ENCODE measurements around the gene MAST3. TPM values are rescaled to one million over a fixed set of nuclear protein-coding genes. Genes with fewer than 3 reads are reported as not detected.
"Not testable (repeated sequence)": the region's sequence is repeated elsewhere in the genome, so short reads cannot be mapped to it uniquely, and the experiment has no call there.

MAST3 gene
- total RNA-seq, 4 donors from 2014 or later, result 27.2 to 53.5 (median 32.7) TPM

DNA sequence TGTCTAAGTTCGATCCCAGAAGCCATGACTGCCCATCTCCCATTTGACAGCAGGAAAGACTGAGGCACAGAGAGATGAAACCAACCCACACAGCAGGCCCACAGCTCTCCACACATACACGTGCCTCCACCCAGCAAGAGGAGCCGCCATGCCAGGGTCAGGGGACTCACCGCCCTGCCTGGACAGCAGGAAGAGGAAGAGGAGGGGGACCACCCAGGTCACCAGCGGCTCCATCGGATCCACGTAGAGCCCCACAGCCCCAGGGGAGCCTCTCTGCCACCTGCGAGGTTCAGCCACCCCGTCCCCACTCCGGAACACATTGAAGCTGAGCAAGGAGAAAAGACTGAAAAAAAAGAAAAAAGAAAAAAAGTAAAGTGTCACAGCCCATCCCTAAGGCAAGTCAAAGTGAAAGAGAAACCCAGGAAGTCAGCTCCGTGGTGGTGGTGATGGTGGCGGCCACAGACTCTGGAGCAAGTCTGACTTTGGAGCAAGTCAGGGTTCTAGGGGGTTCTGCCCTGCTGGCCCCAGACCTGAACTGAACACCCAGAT is 10.9 kb upstream of the MAST3 start, which contains the start of gene IL12RB1:
IL12RB1 (minus strand) TSS at position 345 of the 549 bp plus-strand sequence; CDS start at position 234, 111 bp downstream.
- Histone ChIP-seq H3K9me3 (no peaks in the 10 kb centered on the region), H3K27ac (peak within 1 kb of the TSS; percentile 53 to 74 (median 66)), H3K36me3 (no peaks in the 10 kb centered on the region), H3K27me3 (no peaks in the 10 kb centered on the region), H3K4me3 (peak within 1 kb of the TSS in 3 of 4 donors; percentile 20 to 44 (median 24)), H3K4me1 (peaks cover 0 to 7% (median 2%) of the 10 kb centered on the region in 4 donors)
- in situ Hi-C loops (cut with MboI; ENCODE audit: low pct_ligation_motif_present in 1 of 4, low pct_unique_long_range_greater_than_20kb in 1 of 4, low sequenced_read_pairs in 3 of 4), result no loop called here
- WGBS, 2 donors (ENCODE audit: low coverage in 1 of 2), result 35 to 65% methylated on average over 6 to 12 of the region's 12 CpGs
- peak; percentile 47 for DNase-seq
- TF ChIP-seq POLR2AphosphoS5 (IDR thresholded peaks at IDR 0.05), result peak in 1 of 3 donors; percentile 7
- no peak for TF ChIP-seq EP300 (IDR thresholded peaks at IDR 0.05; ENCODE audit: low read depth)
- intact Hi-C loops (cut with DNase I; ENCODE audit: low total_unique reads), result no loop called here

DNA sequence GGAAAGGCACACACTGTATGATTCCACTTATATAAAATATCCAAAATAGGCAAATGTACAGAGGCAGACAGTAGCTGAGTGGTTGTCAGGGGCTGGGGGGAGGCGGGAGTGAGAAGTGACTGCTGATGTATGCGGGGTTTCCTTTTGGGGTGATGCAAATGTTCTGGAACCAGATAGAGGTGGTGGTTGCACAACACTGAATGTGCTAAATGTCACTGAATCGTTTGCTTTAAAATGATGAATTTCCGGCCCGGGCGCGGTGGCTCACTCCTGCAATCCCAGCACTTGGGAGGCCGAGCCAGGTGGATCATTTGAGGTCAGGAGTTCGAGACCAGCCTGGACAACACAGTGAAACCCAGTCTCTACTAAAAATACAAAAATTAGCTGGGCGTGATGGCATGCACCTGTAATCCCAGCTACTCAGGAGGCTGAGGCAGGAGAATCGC is 8.5 kb upstream of the MAST3 start:
- intact Hi-C loops (cut with DNase I; ENCODE audit: low total_unique reads); H3K4me3 ChIP-seq; H3K4me1 ChIP-seq; H3K36me3 ChIP-seq; H3K27me3 ChIP-seq; in situ Hi-C loops (cut with MboI; ENCODE audit: low pct_ligation_motif_present in 1 of 4, low pct_unique_long_range_greater_than_20kb in 1 of 4, low sequenced_read_pairs in 3 of 4); H3K9me3 ChIP-seq: not testable (repeated sequence)
- DNase-seq, result peak; percentile 66
- 53% methylated on average over 11 of the region's 11 CpGs; no CpG with 5 or more reads in 1 of the 2 donors for WGBS, 2 donors (ENCODE audit: low coverage in 1 of 2)
- peak overlapping the region; percentile 52 to 68 (median 60) for H3K27ac ChIP-seq

DNA sequence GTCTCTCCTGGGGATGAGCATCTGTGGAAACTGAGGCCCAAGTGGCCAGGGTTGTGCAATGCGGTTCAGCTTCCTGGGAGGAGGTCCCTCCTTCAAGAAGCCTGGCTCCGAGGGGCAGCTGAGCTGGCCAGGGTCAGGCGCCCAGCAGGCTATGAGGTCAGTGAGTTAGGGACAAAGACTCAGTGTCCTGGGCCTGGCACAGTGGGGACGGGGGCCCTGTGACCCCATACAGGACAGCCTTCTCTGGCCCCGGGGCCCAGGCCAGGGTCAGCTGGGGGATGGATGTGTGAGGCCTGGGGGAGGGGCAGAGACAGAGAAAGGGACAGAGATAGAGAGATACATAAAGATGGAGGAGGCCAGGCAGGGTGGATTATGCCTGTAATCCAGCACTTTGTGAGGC is 7.9 kb upstream of the MAST3 start:
- Histone ChIP-seq H3K9me3 (no peaks in the 10 kb centered on the region), H3K4me1 (peaks cover 0 to 7% (median 2%) of the 10 kb centered on the region in 4 donors), H3K27me3 (no peaks in the 10 kb centered on the region), H3K36me3 (no peaks in the 10 kb centered on the region), H3K27ac (peak overlapping the region; percentile 52 to 72 (median 60)), H3K4me3 (no peak overlapping the region)
- intact Hi-C loops (cut with DNase I; ENCODE audit: low total_unique reads) (no loop called here), in situ Hi-C loops (cut with MboI; ENCODE audit: low pct_ligation_motif_present in 1 of 4, low pct_unique_long_range_greater_than_20kb in 1 of 4, low sequenced_read_pairs in 3 of 4) (no loop called here)
- DNase-seq, result no peak
- TF ChIP-seq POLR2AphosphoS5 (IDR thresholded peaks at IDR 0.05) (no peak), EP300 (IDR thresholded peaks at IDR 0.05; ENCODE audit: low read depth) (no peak), POLR2A (IDR thresholded peaks at IDR 0.05) (no peak)
- TF ChIP-seq, protein P1, sequence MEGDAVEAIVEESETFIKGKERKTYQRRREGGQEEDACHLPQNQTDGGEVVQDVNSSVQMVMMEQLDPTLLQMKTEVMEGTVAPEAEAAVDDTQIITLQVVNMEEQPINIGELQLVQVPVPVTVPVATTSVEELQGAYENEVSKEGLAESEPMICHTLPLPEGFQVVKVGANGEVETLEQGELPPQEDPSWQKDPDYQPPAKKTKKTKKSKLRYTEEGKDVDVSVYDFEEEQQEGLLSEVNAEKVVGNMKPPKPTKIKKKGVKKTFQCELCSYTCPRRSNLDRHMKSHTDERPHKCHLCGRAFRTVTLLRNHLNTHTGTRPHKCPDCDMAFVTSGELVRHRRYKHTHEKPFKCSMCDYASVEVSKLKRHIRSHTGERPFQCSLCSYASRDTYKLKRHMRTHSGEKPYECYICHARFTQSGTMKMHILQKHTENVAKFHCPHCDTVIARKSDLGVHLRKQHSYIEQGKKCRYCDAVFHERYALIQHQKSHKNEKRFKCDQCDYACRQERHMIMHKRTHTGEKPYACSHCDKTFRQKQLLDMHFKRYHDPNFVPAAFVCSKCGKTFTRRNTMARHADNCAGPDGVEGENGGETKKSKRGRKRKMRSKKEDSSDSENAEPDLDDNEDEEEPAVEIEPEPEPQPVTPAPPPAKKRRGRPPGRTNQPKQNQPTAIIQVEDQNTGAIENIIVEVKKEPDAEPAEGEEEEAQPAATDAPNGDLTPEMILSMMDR (IDR thresholded peaks at IDR 0.05), result no peak
- 78% methylated on average over 5 of the region's 5 CpGs; no CpG with 5 or more reads in 1 of the 2 donors for WGBS, 2 donors (ENCODE audit: low coverage in 1 of 2)

DNA sequence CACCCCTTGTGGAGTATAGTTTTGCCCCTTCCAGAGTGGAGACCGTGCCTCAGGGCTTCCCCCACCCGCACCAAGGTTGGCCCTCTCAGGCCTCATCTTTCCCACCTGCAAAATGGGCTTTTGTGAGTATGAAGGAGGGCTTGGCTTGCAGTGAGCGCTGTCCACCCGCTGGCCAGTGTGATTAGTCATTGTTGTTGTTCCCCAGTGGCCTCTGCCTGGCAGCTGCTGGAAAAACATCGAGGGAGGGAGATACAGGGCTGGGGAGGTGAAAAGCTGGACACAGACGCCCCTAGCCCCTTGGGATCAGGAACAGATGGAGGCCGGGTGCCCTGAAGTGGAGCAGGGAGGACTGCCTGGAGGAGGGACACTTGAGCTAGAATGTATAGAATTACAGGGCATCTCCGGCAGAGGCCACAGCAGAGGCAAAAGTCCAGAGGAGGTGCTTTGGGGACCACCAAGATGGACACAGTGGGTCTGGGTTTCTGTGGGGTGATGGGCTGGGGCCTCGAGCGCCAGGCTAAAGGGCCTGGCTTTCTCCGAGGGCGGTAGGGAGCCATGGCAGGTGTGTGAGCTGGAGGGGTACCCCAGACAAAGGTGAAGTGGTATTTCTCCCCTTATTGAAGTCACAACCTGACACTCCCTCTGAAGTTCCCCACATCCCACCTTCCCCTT is 6.9 kb upstream of the MAST3 start:
- no peak overlapping the region for H3K4me3 ChIP-seq
- no peaks in the 10 kb centered on the region for H3K27me3 ChIP-seq
- DNase-seq, result no peak
- H3K4me1 ChIP-seq, result peaks cover 0 to 7% (median 2%) of the 10 kb centered on the region in 4 donors
- intact Hi-C loops (cut with DNase I; ENCODE audit: low total_unique reads) (no loop called here), in situ Hi-C loops (cut with MboI; ENCODE audit: low pct_ligation_motif_present in 1 of 4, low pct_unique_long_range_greater_than_20kb in 1 of 4, low sequenced_read_pairs in 3 of 4) (no loop called here)
- 67 to 90% methylated on average over 2 to 12 of the region's 12 CpGs for WGBS, 2 donors (ENCODE audit: low coverage in 1 of 2)
- H3K27ac ChIP-seq, result peak overlapping the region; percentile 42 to 72 (median 60)
- no peak for TF ChIP-seq EP300 (IDR thresholded peaks at IDR 0.05; ENCODE audit: low read depth)
- TF ChIP-seq, protein P1 (IDR thresholded peaks at IDR 0.05), result no peak
- TF ChIP-seq POLR2AphosphoS5 (IDR thresholded peaks at IDR 0.05), result no peak
- TF ChIP-seq POLR2A (IDR thresholded peaks at IDR 0.05), result no peak
- no peaks in the 10 kb centered on the region for H3K36me3 ChIP-seq
- no peaks in the 10 kb centered on the region for H3K9me3 ChIP-seq

DNA sequence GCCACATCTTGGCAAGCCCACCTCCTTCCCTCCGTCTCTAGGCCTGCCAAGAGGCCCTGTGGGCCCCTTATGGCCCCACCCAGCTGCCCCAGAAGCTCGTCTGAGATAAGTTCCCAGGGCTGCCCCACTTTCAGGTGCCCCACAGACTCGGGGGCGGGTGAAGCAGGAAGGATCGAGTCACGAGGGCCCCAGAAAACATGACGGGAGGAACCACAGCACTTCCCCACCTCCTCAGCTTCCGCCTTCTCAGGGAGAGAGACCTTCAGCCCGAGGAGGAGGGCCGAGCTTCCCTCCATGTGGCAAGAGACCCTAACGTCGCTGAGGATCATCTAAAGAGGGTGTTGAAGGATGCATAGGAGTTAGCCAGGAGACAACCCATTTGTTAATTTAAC is 6.4 kb upstream of the MAST3 start:
- H3K27ac ChIP-seq, result peak overlapping the region; percentile 42 to 72 (median 60)
- in situ Hi-C loops (cut with MboI; ENCODE audit: low pct_ligation_motif_present in 1 of 4, low pct_unique_long_range_greater_than_20kb in 1 of 4, low sequenced_read_pairs in 3 of 4) (no loop called here), intact Hi-C loops (cut with DNase I; ENCODE audit: low total_unique reads) (no loop called here)
- peaks cover 0 to 7% (median 2%) of the 10 kb centered on the region in 4 donors for H3K4me1 ChIP-seq
- peak; percentile 78 for DNase-seq
- H3K4me3 ChIP-seq, result no peak overlapping the region
- H3K9me3 ChIP-seq, result no peaks in the 10 kb centered on the region
- 51% methylated on average over 12 of the region's 12 CpGs; no CpG with 5 or more reads in 1 of the 2 donors for WGBS, 2 donors (ENCODE audit: low coverage in 1 of 2)
- no peaks in the 10 kb centered on the region for H3K27me3 ChIP-seq
- no peaks in the 10 kb centered on the region for H3K36me3 ChIP-seq
- TF ChIP-seq EP300 (IDR thresholded peaks at IDR 0.05; ENCODE audit: low read depth) (no peak), POLR2A (IDR thresholded peaks at IDR 0.05) (peak; percentile 34)
- TF ChIP-seq, protein P1 (IDR thresholded peaks at IDR 0.05), result no peak

All from transverse colon (tissue), 4 donors.